NCI-H1694 (cell line): ENCODE measurements around the gene INO80D.
"Not testable (repeated sequence)": the region's sequence is repeated elsewhere in the genome, so short reads cannot be mapped to it uniquely, and the experiment has no call there.

Experiments
- DNase-seq: peaks from one replicate; lab custom pipeline; 2025; lab: John Stamatoyannopoulos, UW

Gene INO80D

GRCh38 chr2:206085742-206086445 is at the start of gene INO80D:
Gene INO80D (minus strand): TSS chr2:206086174. CDS start chr2:206063016, 23,158 bp downstream.
- peak; percentile 86 for DNase-seq

GRCh38 chr2:206127656-206128055 is 41.7 kb upstream of the INO80D start:
- DNase-seq: peak; percentile 6

GRCh38 chr2:206125901-206126300 is 39.9 kb upstream of the INO80D start:
- no peak for DNase-seq

- DNase-seq: not testable (repeated sequence)
Measured at GRCh38 chr2:206122569-206122968, 36.6 kb upstream of the INO80D start.

GRCh38 chr2:206116278-206116677 is 30.3 kb upstream of the INO80D start:
- no peak for DNase-seq

GRCh38 chr2:206115026-206115578 is 29.1 kb upstream of the INO80D start:
- DNase-seq: no peak

GRCh38 chr2:206112846-206113547 is 27.0 kb upstream of the INO80D start:
- DNase-seq: no peak

- no peak for DNase-seq
Measured at GRCh38 chr2:206112108-206112507, 26.1 kb upstream of the INO80D start.

GRCh38 chr2:206108713-206109112 is 22.7 kb upstream of the INO80D start:
- no peak for DNase-seq

- no peak for DNase-seq
Measured at GRCh38 chr2:206105541-206105940, 19.6 kb upstream of the INO80D start.

- DNase-seq: no peak
Measured at GRCh38 chr2:206105038-206105437, 19.1 kb upstream of the INO80D start.

- DNase-seq: not testable (repeated sequence)
Measured at GRCh38 chr2:206098872-206099271, 12.9 kb upstream of the INO80D start.

GRCh38 chr2:206098471-206098870 is 12.5 kb upstream of the INO80D start:
- no peak for DNase-seq

GRCh38 chr2:206096876-206097275 is 10.9 kb upstream of the INO80D start:
- DNase-seq: no peak

GRCh38 chr2:206095536-206096332 is 9.8 kb upstream of the INO80D start:
- DNase-seq: peak; percentile 39

GRCh38 chr2:206092297-206092696 is 6.3 kb upstream of the INO80D start:
- DNase-seq: no peak

GRCh38 chr2:206088248-206088647 is 2.3 kb upstream of the INO80D start:
- no peak for DNase-seq

GRCh38 chr2:206086716-206087350 is 859 bp upstream of the INO80D start:
- peak; percentile 3 for DNase-seq

GRCh38 chr2:206084870-206085741 is 868 bp downstream of the INO80D start:
- DNase-seq: peak; percentile 2

- peak; percentile 7 for DNase-seq
Measured at GRCh38 chr2:206084439-206084869, 1.5 kb downstream of the INO80D start.
